IMR-90 (cell line): ENCODE results near the gene SUN5. TPM values are rescaled to one million over a fixed set of nuclear protein-coding genes. Genes with fewer than 3 reads are reported as not detected.

Source experiments
- ATAC-seq: fragments of 200-7000 bp; cut with Tn5 transposase; 2 replicates; pipeline ENCODE4 v1.9.1; 2020; ENCODE audit warnings: low read depth, mild to moderate bottlenecking, moderate library complexity
- BruUV-seq: library from RNA; stranded (reverse); fragments of 400-500 nt; replicated peaks from 2 replicates; lab custom pipeline; 2021; lab: Mats Ljungman, UMichigan
- CTCF ChIA-PET: fragments of 300-600 bp; formaldehyde crosslinking; extraction: SDS; loops from one replicate; lab custom pipeline; 2021; ENCODE audit warnings: antibody characterized with exemption; lab: Yijun Ruan, JAX
- POLR2A ChIA-PET: fragments of 300-600 bp; sonication (Branson Sonifier 250); formaldehyde crosslinking; loops from one replicate; lab custom pipeline; 2022; ENCODE audit warnings: antibody characterized with exemption; ENCODE audit not compliant: unreplicated experiment; lab: Charles Lee
- DNase-seq: peaks from one replicate; pipeline ENCODE4 v3.0.0; 2013
- H2AFZ ChIP-seq: replicated peaks from 2 replicates; pipeline ENCODE3; 2013; ENCODE audit warnings: low read length, mild to moderate bottlenecking; ENCODE audit not compliant: poor library complexity
- H2AK5ac ChIP-seq: 2 replicates; pipeline ENCODE4 v1.6.1; 2013; ENCODE audit warnings: low read depth, low read length, inconsistent platforms
- H2AK9ac ChIP-seq: replicated peaks from 2 replicates; pipeline ENCODE3; 2013; ENCODE audit warnings: mild to moderate bottlenecking, low read depth, low read length, moderate library complexity; ENCODE audit not compliant: poor library complexity
- H2BK120ac ChIP-seq: 2 replicates; pipeline ENCODE4 v1.6.1; 2013; ENCODE audit warnings: low read depth, low read length, inconsistent platforms
- H2BK15ac ChIP-seq: 3 replicates; pipeline ENCODE4 v1.6.1; 2013; ENCODE audit warnings: low read depth, low read length, inconsistent platforms
- H2BK20ac ChIP-seq: 2 replicates; pipeline ENCODE4 v1.6.1; 2013; ENCODE audit warnings: low read depth, mild to moderate bottlenecking, inconsistent platforms, low read length, moderate library complexity
- H2BK5ac ChIP-seq: 2 replicates; pipeline ENCODE4 v1.6.1; 2013; ENCODE audit warnings: mild to moderate bottlenecking, low read depth, low read length, inconsistent platforms; ENCODE audit not compliant: poor library complexity, severe bottlenecking
- H3K14ac ChIP-seq: replicated peaks from 2 replicates; pipeline ENCODE4 v1.6.1; 2013; ENCODE audit warnings: low read depth, low read length, inconsistent platforms
- H3K18ac ChIP-seq: 2 replicates; pipeline ENCODE4 v1.6.1; 2013; ENCODE audit warnings: low read depth, low read length, control low read depth
- H3K23ac ChIP-seq: 2 replicates; pipeline ENCODE4 v1.6.1; 2013; ENCODE audit warnings: low read depth, low read length, inconsistent platforms
- H3K27ac ChIP-seq: 2 replicates; pipeline ENCODE4 v1.5.1; 2013; ENCODE audit warnings: mild to moderate bottlenecking, control low read depth, low read length; ENCODE audit not compliant: insufficient read depth
- H3K27me3 ChIP-seq: 2 replicates; pipeline ENCODE4 v1.6.1; 2013; ENCODE audit warnings: low read length; ENCODE audit not compliant: control insufficient read depth, insufficient read depth
- H3K36me3 ChIP-seq: 2 replicates; pipeline ENCODE4 v1.6.1; 2013; ENCODE audit warnings: low read length, mixed read lengths; ENCODE audit not compliant: control insufficient read depth, insufficient read depth
- H3K4ac ChIP-seq: 2 replicates; pipeline ENCODE4 v1.6.1; 2013; ENCODE audit warnings: low read depth, low read length, inconsistent platforms
- H3K4me1 ChIP-seq: 2 replicates; pipeline ENCODE4 v1.6.1; 2013; ENCODE audit warnings: low read length, mixed read lengths; ENCODE audit not compliant: control insufficient read depth, insufficient read depth
- H3K4me2 ChIP-seq: 2 replicates; pipeline ENCODE4 v1.6.1; 2013; ENCODE audit warnings: low read depth, mild to moderate bottlenecking, control low read depth, low read length, moderate library complexity
- H3K4me3 ChIP-seq: 2 replicates; pipeline ENCODE4 v1.5.1; 2013; ENCODE audit warnings: low read depth, mild to moderate bottlenecking, control low read depth, low read length, moderate library complexity; ENCODE audit not compliant: insufficient read depth
- H3K56ac ChIP-seq: 2 replicates; pipeline ENCODE4 v1.6.1; 2013; ENCODE audit warnings: low read length, inconsistent platforms; ENCODE audit not compliant: insufficient read depth; ENCODE audit errors: extremely low read depth
- H3K79me1 ChIP-seq, 2 experiments: 2 replicates each; pipeline ENCODE4 v1.6.1; 2013; ENCODE audit warnings: low read length in 2 of 2, inconsistent platforms in 1 of 2, low read depth in 1 of 2
- H3K9ac ChIP-seq: 2 replicates; pipeline ENCODE4 v1.6.1; 2013; ENCODE audit warnings: low read depth, low read length, control low read depth
- H3K9me1 ChIP-seq: 2 replicates; pipeline ENCODE4 v1.6.1; 2013; ENCODE audit warnings: low read length, inconsistent platforms; ENCODE audit not compliant: insufficient read depth
- H3K9me3 ChIP-seq: 2 replicates; pipeline ENCODE4 v1.6.1; 2013; ENCODE audit warnings: low read length; ENCODE audit not compliant: control insufficient read depth, insufficient read depth
- H4K20me1 ChIP-seq: 2 replicates; pipeline ENCODE4 v1.6.1; 2013; ENCODE audit warnings: low read length, inconsistent platforms; ENCODE audit not compliant: insufficient read depth
- H4K5ac ChIP-seq: 2 replicates; pipeline ENCODE4 v1.6.1; 2013; ENCODE audit warnings: mild to moderate bottlenecking, low read depth, low read length, control low read depth
- H4K8ac ChIP-seq, 2 experiments: 2 replicates each; pipeline ENCODE4 v1.6.1; 2013; ENCODE audit warnings: low read depth in 2 of 2, low read length in 2 of 2, control low read depth in 1 of 2, inconsistent platforms in 1 of 2
- H4K91ac ChIP-seq: 2 replicates; pipeline ENCODE4 v1.6.1; 2013; ENCODE audit warnings: low read depth, low read length, inconsistent platforms; ENCODE audit not compliant: insufficient read depth
- BHLHE40 ChIP-seq: fragments of 150-350 bp; IDR thresholded peaks from 2 replicates; pipeline ENCODE4 v1.6.1; 2016; ENCODE audit warnings: mild to moderate bottlenecking, low read depth, low read length
- MAFK ChIP-seq: IDR thresholded peaks from 2 replicates; pipeline ENCODE4 v1.6.1; 2012; ENCODE audit warnings: low read depth, low read length, improper control_type of control experiment
- MXI1 ChIP-seq: IDR thresholded peaks from 2 replicates; pipeline ENCODE4 v1.6.1; 2012; ENCODE audit warnings: low read depth, mild to moderate bottlenecking, low read length, moderate library complexity, borderline replicate concordance
- RAD21 ChIP-seq: IDR thresholded peaks from 2 replicates; pipeline ENCODE4 v1.6.1; 2012; ENCODE audit warnings: low read length, improper control_type of control experiment
- dilution Hi-C: fragments of 300-500 bp; cut with HindIII; formaldehyde crosslinking; loops from one replicate; pipeline ENCODE4 v1.14.3; 2018; ENCODE audit warnings: low sequenced_read_pairs; ENCODE audit not compliant: unreplicated experiment
- in situ Hi-C: fragments of 300-500 bp; cut with MboI; formaldehyde crosslinking; loops from 3 replicates; pipeline ENCODE4 v1.14.3; 2019; ENCODE audit warnings: low sequenced_read_pairs, inconsistent platforms, mixed read lengths
- intact Hi-C: fragments of 100-400 bp; cut with micrococcal nuclease; formaldehyde crosslinking; loops from 2 replicates; pipeline ENCODE4 v1.10.0; 2022
- polyA plus RNA-seq, 3 experiments: library from polyadenylated mRNA; depleted of rRNA; stranded (reverse); fragments of >200 nt; gene quantifications; 2 replicates each; pipeline ENCODE4 v1.2.3, GENCODE V29; 2012; ENCODE audit warnings: low replicate concordance in 1 of 3
- total RNA-seq: library from RNA; depleted of rRNA; stranded (reverse); fragments of >200 nt; gene quantifications from 2 replicates; pipeline ENCODE4 v1.2.3, GENCODE V29; 2012

The SUN5 gene
- total and polyA plus RNA-seq, 2 of the 4 experiments (the other 2 are of a cell fraction), result not detected

DNA sequence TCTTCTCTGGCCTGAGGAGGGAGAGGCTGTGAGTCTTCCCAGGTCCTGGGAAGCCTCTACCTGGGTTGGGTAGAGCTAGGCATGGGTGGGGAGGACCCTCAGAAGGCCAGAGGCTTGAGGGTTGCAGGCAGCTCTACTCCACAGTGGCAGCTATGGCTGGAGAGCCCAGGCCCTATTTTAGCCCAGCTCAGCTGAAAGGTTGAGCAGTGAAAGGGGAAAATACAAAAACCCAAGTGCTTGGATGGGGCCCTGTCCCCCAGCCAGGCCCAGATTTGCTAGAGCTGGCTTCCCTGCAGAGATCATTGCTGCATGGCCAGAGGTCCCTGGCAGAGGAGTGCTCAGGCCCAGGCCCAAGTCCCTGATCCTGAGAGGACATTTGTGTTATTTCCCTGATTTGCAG lies 45.7 kb downstream of the SUN5 start:
- H3K79me1 ChIP-seq, result no peaks in the 10 kb centered on the region
- TF ChIP-seq MXI1 (no peak), MAFK (no peak), RAD21 (no peak), BHLHE40 (no peak)
- no peak overlapping the region for H3K56ac ChIP-seq

More for the DNA sequence above, 45.7 kb downstream of the SUN5 start:
- Histone ChIP-seq H2BK5ac (no peak overlapping the region), H3K36me3 (no peaks in the 10 kb centered on the region), H3K9me3 (peaks cover 6% of the 10 kb centered on the region), H2BK120ac (no peak overlapping the region), H3K23ac (no peak overlapping the region), H3K9me1 (no peaks in the 10 kb centered on the region), H4K8ac (no peak overlapping the region), H3K27me3 (peaks cover 2% of the 10 kb centered on the region; the same call in 1 of the 2 replicates), H3K9ac (no peak overlapping the region), H3K4ac (no peak overlapping the region), H4K20me1 (no peaks in the 10 kb centered on the region), H2BK15ac (no peak overlapping the region), H2AK5ac (no peak overlapping the region), H2AK9ac (no peak overlapping the region), H3K4me2 (no peak overlapping the region), H3K27ac (no peak overlapping the region), H3K4me1 (no peaks in the 10 kb centered on the region), H3K14ac (no peak overlapping the region), H4K91ac (no peak overlapping the region), H2BK20ac (no peak overlapping the region), H3K18ac (no peak overlapping the region), H4K5ac (no peak overlapping the region), H3K4me3 (no peak overlapping the region), H2AFZ (no peak overlapping the region)
- CTCF ChIA-PET, result no interaction called here
- dilution Hi-C loops, result no loop called here
- intact Hi-C loops, result no loop called here
- in situ Hi-C loops, result no loop called here
- BruUV-seq, result no TSS peak
- POLR2A ChIA-PET, result no interaction called here
- DNase-seq, result no peak
- no peak for ATAC-seq
